SH-SY5Y (cell line): ENCODE data around the gene TSNAXIP1.

Source experiments
- GATA2 ChIP-seq: IDR thresholded peaks from 2 replicates; pipeline ENCODE4 v1.6.1; 2011; ENCODE audit warnings: mild to moderate bottlenecking, low read depth, low read length
- GATA3 ChIP-seq: IDR thresholded peaks from 2 replicates; pipeline ENCODE4 v1.6.1; 2011; ENCODE audit warnings: low read depth, mild to moderate bottlenecking, low read length, moderate library complexity

DNA sequence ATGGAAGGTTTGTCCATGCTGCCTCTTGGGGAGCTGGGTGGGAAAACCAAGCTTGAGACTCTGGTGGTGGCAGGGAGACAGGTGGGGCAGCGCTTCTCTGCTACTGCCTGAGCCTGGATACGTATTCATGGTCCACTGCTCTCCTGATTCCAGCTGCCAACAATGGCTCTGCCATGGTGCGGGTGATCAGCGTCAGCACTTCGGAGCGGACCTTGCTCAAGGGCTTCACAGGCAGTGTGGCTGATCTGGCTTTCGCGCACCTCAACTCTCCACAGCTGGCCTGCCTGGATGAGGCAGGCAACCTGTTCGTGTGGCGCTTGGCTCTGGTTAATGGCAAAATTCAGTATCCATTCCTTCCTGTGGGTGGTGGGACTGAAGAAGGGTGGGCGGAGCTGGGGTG lies 70.4 kb downstream of the TSNAXIP1 start:
- TF ChIP-seq GATA2 (no peak), GATA3 (no peak)
